ENCODE results near the gene ADCY3. TPM values are rescaled to one million over a fixed set of nuclear protein-coding genes. Genes with fewer than 3 reads are reported as not detected.

The ADCY3 gene
- total RNA-seq, 5 donors from 2014 or later (not counting 1 experiment from before 2014, with no cell fraction given) = 21.4 to 35.6 (median 32.8) TPM

DNA sequence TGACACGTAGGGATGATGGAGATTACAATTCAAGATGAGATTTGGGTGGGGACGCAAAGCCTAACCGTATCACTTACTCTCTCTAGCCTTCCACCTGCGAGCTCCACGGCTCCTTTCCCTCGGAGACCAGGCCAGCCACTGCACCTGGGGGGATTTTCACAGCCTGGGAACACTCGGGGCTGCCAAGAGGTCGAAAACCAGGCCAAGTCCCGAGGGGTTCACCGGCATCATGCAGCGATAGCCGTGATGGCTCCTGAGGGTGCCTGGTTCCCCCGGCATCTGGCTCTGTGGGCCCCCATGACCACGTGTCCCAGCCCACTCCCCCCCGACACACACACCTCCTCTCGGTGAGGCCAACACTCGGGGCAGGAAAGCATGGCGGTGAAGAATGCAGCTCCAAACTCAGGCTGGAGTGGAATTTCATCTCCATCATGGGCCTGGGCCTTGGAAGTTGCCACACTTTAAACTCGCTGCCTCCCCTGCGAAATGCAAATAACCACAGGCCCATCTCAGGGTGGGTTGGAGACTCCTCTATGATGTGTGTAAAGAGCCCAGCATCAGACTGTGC, 32.6 kb downstream of the ADCY3 start:
- Mint-ChIP-seq H3K9me3 (peaks cover 0 to 2% (median 0%) of the 10 kb centered on the region in 3 donors), H3K4me1 (peaks cover 15 to 23% (median 19%) of the 10 kb centered on the region in 3 donors), H3K4me3 (no peak overlapping the region), H3K27ac (no peak overlapping the region), H3K27me3 (no peaks in the 10 kb centered on the region), H3K36me3 (peaks cover 5% of the 10 kb centered on the region)
- no peak overlapping the region for H3K27ac ChIP-seq (ENCODE audit: low read length)
- no peaks in the 10 kb centered on the region for H3K4me1 ChIP-seq (ENCODE audit: control insufficient read depth in 1 of 2, extremely low read depth in 1 of 2, insufficient read depth in 2 of 2, low read length in 2 of 2)
- ATAC-seq (replicated peaks in 1 of 4) = no peak
- H3K27me3 ChIP-seq (replicated peaks in 1 of 2; ENCODE audit: control insufficient read depth in 2 of 2, extremely low read depth in 1 of 2, insufficient read depth in 2 of 2, low read length in 1 of 2) = no peaks in the 10 kb centered on the region
- CTCF ChIA-PET = no interaction called here
- H3K9me3 ChIP-seq = no peaks in the 10 kb centered on the region
- WGBS (ENCODE audit: insufficient coverage) = 99% methylated on average over 8 of the region's 20 CpGs
- no peak for DNase-seq
- H3K36me3 ChIP-seq (ENCODE audit: control insufficient read depth in 2 of 2, extremely low read depth in 1 of 2, insufficient read depth in 1 of 2, low read length in 1 of 2) = no peaks in the 10 kb centered on the region
- POLR2A ChIA-PET = no interaction called here
- H3K4me3 ChIP-seq (ENCODE audit: control insufficient read depth in 1 of 2, extremely low read depth in 1 of 2, low read length in 1 of 2) = no peak overlapping the region

DNA sequence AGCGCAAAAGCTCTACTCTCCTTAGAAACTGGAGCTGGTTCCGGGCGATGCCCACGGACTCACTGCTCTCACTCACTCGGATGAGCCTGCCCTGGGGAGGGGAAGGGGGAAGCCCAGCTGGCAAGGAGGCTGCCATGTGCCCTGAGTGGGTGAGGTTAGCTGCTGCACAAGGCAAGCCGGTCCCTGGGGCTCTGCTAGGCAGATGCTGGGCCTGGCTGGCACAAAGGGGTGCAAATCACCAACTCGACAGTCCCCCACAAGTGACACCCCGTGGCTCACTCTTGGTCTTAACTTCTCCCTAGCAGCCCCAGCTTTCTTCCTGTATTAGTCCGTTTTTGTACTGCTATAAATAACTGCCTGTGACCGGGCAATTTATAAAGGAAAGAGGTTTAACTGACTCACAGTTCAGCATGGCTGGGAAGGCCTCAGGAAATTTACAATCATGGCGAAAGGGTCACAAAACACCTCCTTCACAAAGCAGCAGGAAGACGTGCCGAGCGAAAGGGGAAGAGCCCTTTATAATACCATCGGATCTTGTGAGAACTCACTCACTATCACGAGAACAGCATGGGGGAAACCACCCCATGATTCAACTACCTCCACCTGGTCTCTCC, 33.2 kb downstream of the ADCY3 start:
- POLR2A ChIA-PET = no interaction called here
- peaks cover 18 to 24% (median 23%) of the 10 kb centered on the region in 3 donors for H3K4me1 Mint-ChIP-seq
- no peak for ATAC-seq (replicated peaks in 1 of 4)

DNA sequence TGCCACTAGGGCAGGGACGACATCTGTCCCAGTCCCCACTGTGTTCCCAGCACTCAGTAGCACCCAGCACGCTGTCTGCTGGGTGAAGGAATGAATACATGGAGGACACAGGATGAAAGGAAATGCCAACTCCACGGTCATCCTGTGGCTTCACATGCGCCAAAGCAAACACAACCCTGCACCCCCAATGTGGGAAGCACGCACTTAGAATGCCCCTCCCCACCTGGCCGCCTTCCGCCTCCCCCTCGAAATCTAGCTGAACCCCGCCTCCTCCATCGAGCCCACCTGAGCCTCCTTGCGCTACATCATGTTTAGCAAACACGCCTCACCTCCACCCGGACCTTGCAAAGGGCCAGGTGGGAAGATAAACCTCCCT, 33.9 kb downstream of the ADCY3 start:
- no peak overlapping the region for H3K27ac Mint-ChIP-seq
- ChIA-PET POLR2A (no interaction called here), CTCF (no interaction called here)
- no peaks in the 10 kb centered on the region for H3K27me3 Mint-ChIP-seq
- 94% methylated on average over 11 of the region's 13 CpGs for WGBS (ENCODE audit: insufficient coverage)
- no peaks in the 10 kb centered on the region for H3K27me3 ChIP-seq (replicated peaks in 1 of 2; ENCODE audit: control insufficient read depth in 2 of 2, extremely low read depth in 1 of 2, insufficient read depth in 2 of 2, low read length in 1 of 2)
- H3K36me3 ChIP-seq (ENCODE audit: control insufficient read depth in 2 of 2, extremely low read depth in 1 of 2, insufficient read depth in 1 of 2, low read length in 1 of 2) = no peaks in the 10 kb centered on the region
- H3K36me3 Mint-ChIP-seq = peaks cover 5% of the 10 kb centered on the region
- H3K4me1 Mint-ChIP-seq = peaks cover 22 to 30% (median 26%) of the 10 kb centered on the region in 3 donors
- H3K9me3 Mint-ChIP-seq = no peaks in the 10 kb centered on the region
- no peak overlapping the region for H3K4me3 Mint-ChIP-seq
- H3K4me3 ChIP-seq (ENCODE audit: control insufficient read depth in 1 of 2, extremely low read depth in 1 of 2, low read length in 1 of 2) = no peak overlapping the region
- ATAC-seq (replicated peaks in 1 of 4) = no peak
- DNase-seq = no peak
- no peaks in the 10 kb centered on the region for H3K9me3 ChIP-seq
- no peak overlapping the region for H3K27ac ChIP-seq (ENCODE audit: low read length)
- H3K4me1 ChIP-seq (ENCODE audit: control insufficient read depth in 1 of 2, extremely low read depth in 1 of 2, insufficient read depth in 2 of 2, low read length in 2 of 2) = no peaks in the 10 kb centered on the region

More for the DNA sequence above, 33.2 kb downstream of the ADCY3 start:
- H3K4me1 ChIP-seq (ENCODE audit: control insufficient read depth in 1 of 2, extremely low read depth in 1 of 2, insufficient read depth in 2 of 2, low read length in 2 of 2) = no peaks in the 10 kb centered on the region
- H3K36me3 ChIP-seq (ENCODE audit: control insufficient read depth in 2 of 2, extremely low read depth in 1 of 2, insufficient read depth in 1 of 2, low read length in 1 of 2) = no peaks in the 10 kb centered on the region
- H3K4me3 ChIP-seq (ENCODE audit: control insufficient read depth in 1 of 2, extremely low read depth in 1 of 2, low read length in 1 of 2) = no peak overlapping the region
- peak in 1 of 35 experiments; percentile 6 for DNase-seq
- CTCF ChIA-PET = no interaction called here
- 88% methylated on average over 9 of the region's 16 CpGs for WGBS (ENCODE audit: insufficient coverage)
- H3K9me3 ChIP-seq = no peaks in the 10 kb centered on the region
- Mint-ChIP-seq H3K4me3 (peak overlapping the region in 1 of 3 donors; percentile 41), H3K27ac (no peak overlapping the region), H3K36me3 (peaks cover 5% of the 10 kb centered on the region), H3K27me3 (no peaks in the 10 kb centered on the region), H3K9me3 (no peaks in the 10 kb centered on the region)
- no peak overlapping the region for H3K27ac ChIP-seq (ENCODE audit: low read length)
- no peaks in the 10 kb centered on the region for H3K27me3 ChIP-seq (replicated peaks in 1 of 2; ENCODE audit: control insufficient read depth in 2 of 2, extremely low read depth in 1 of 2, insufficient read depth in 2 of 2, low read length in 1 of 2)

DNA sequence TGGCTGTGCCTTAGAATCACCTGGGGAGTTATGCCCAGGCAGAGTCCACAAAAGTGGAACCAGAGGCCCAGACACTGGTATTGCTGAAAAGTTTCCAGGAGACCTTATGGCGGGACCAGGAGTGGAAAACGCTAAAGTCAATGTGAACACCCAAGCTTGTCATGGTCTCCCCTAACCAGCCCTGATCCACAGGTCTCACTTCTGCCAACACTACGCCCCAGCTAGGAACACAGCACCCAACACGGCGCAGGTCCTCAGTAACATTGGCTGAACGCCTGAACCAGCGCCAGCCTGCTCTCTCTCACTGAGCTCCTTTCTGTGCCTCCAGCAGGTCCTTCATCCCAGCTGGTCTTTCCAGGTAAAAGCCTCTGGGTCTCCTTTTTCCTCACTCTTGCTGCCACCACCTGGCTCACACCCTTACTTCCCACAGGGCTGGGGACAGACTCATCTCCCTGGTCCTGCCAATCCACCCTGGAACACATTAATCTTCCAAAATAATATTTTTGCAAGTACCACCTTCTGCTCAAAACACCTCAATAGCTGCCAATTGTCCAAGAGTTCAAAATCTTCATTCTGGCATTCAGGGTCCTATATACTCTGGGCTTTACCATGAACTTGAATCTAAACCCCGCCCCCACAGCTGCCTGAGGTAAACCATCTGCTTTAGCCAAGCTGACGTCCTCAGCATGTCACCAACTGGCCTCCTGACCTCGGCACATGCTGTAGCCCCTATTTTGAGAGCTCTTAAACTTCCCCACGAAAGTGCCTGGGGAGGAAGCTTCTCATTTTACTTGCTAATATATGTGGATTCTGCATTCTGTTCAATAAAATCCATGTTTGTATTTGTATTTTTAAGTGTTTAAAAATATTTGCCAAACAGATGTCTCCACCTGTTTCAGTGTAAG, 34.6 kb downstream of the ADCY3 start:
- H3K4me1 Mint-ChIP-seq = peaks cover 25 to 34% (median 32%) of the 10 kb centered on the region in 3 donors
- no peaks in the 10 kb centered on the region for H3K27me3 Mint-ChIP-seq
- no peak overlapping the region for H3K4me3 ChIP-seq (ENCODE audit: control insufficient read depth in 1 of 2, extremely low read depth in 1 of 2, low read length in 1 of 2)
- no peaks in the 10 kb centered on the region for H3K9me3 ChIP-seq
- DNase-seq = no peak
- 90% methylated on average over 11 of the region's 11 CpGs for WGBS (ENCODE audit: insufficient coverage)
- CTCF ChIA-PET = no interaction called here
- H3K4me1 ChIP-seq (ENCODE audit: control insufficient read depth in 1 of 2, extremely low read depth in 1 of 2, insufficient read depth in 2 of 2, low read length in 2 of 2) = no peaks in the 10 kb centered on the region
- H3K36me3 ChIP-seq (ENCODE audit: control insufficient read depth in 2 of 2, extremely low read depth in 1 of 2, insufficient read depth in 1 of 2, low read length in 1 of 2) = no peaks in the 10 kb centered on the region
- H3K27ac Mint-ChIP-seq = no peak overlapping the region
- H3K36me3 Mint-ChIP-seq = peaks cover 5% of the 10 kb centered on the region
- no peaks in the 10 kb centered on the region for H3K9me3 Mint-ChIP-seq
- POLR2A ChIA-PET = interaction anchor here in 1 of 2 donors (0.5 kb wide), 1 partner anchor 332 kb away, joined by 3 read pairs; no protein-coding TSS in a partner anchor
- H3K27me3 ChIP-seq (replicated peaks in 1 of 2; ENCODE audit: control insufficient read depth in 2 of 2, extremely low read depth in 1 of 2, insufficient read depth in 2 of 2, low read length in 1 of 2) = no peaks in the 10 kb centered on the region
- H3K4me3 Mint-ChIP-seq = no peak overlapping the region
- H3K27ac ChIP-seq (ENCODE audit: low read length) = no peak overlapping the region
- no peak for ATAC-seq (replicated peaks in 1 of 4)

DNA sequence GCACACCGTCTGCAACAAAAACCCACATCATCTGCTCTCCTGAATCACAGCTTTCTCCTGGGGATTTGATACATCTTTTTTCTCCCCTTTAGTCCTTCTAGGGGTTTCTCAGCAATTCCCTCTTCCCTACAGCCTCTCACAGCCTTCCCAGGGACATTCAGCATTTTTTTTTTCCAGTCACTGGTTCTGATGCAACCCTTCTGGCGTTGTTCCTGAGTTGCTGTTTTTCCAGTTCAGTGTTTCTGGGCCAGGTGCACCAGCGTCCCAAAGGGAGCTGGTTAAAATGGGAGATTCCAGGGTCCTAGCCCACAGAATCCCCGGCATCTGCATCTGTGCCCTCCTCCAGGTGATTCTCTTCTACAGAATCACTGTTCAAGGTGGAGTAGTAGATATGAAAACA, 36.1 kb downstream of the ADCY3 start:
- no peaks in the 10 kb centered on the region for H3K27me3 Mint-ChIP-seq
- no peak for ATAC-seq (replicated peaks in 1 of 4)
- 100% methylated on average over 2 of the region's 4 CpGs for WGBS (ENCODE audit: insufficient coverage)
- peaks cover 5% of the 10 kb centered on the region for H3K36me3 Mint-ChIP-seq
- POLR2A ChIA-PET = no interaction called here
- H3K9me3 ChIP-seq = no peaks in the 10 kb centered on the region
- peak overlapping the region in 1 of 2 donors; percentile 62 for H3K27ac Mint-ChIP-seq
- no peaks in the 10 kb centered on the region for H3K9me3 Mint-ChIP-seq
- H3K27me3 ChIP-seq (replicated peaks in 1 of 2; ENCODE audit: control insufficient read depth in 2 of 2, extremely low read depth in 1 of 2, insufficient read depth in 2 of 2, low read length in 1 of 2) = no peaks in the 10 kb centered on the region
- H3K4me1 ChIP-seq (ENCODE audit: control insufficient read depth in 1 of 2, extremely low read depth in 1 of 2, insufficient read depth in 2 of 2, low read length in 2 of 2) = no peaks in the 10 kb centered on the region
- H3K4me3 Mint-ChIP-seq = no peak overlapping the region
- peaks cover 25 to 37% (median 35%) of the 10 kb centered on the region in 3 donors for H3K4me1 Mint-ChIP-seq
- CTCF ChIA-PET = interaction anchor here in 1 of 2 donors (0.7 kb wide), 1 partner anchor 123 kb away, joined by 6 read pairs; no protein-coding TSS in a partner anchor
- no peak overlapping the region for H3K27ac ChIP-seq (ENCODE audit: low read length)
- H3K4me3 ChIP-seq (ENCODE audit: control insufficient read depth in 1 of 2, extremely low read depth in 1 of 2, low read length in 1 of 2) = no peak overlapping the region
- no peak for DNase-seq
- no peaks in the 10 kb centered on the region for H3K36me3 ChIP-seq (ENCODE audit: control insufficient read depth in 2 of 2, extremely low read depth in 1 of 2, insufficient read depth in 1 of 2, low read length in 1 of 2)

DNA sequence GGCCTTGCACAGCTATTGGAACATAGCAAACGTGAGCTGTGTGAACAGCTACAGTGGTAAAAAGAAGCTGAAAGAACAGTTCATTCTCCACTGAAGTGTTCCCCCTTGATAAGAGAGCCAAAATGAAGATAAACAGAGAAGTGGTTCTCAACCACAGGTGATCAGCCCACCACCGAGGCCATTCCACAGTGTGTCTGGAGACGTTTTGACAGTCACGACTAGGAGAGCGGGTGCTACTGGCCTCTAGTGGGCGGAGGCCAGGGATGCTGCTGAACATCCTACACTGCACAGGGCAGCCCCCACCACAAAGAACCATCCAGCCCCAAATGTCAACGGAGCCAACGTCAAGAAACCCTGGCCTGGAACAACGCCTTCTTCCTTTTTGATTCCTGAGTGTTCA, 38.4 kb downstream of the ADCY3 start:
- Mint-ChIP-seq H3K36me3 (no peaks in the 10 kb centered on the region), H3K4me3 (no peak overlapping the region), H3K9me3 (no peaks in the 10 kb centered on the region), H3K27ac (no peak overlapping the region), H3K27me3 (no peaks in the 10 kb centered on the region), H3K4me1 (peaks cover 25 to 36% (median 34%) of the 10 kb centered on the region in 3 donors)
- 100% methylated on average over 2 of the region's 9 CpGs for WGBS (ENCODE audit: insufficient coverage)
- ATAC-seq (replicated peaks in 1 of 4) (no peak), DNase-seq (no peak)
- no peak overlapping the region for H3K27ac ChIP-seq (ENCODE audit: low read length)
- H3K27me3 ChIP-seq (replicated peaks in 1 of 2; ENCODE audit: control insufficient read depth in 2 of 2, extremely low read depth in 1 of 2, insufficient read depth in 2 of 2, low read length in 1 of 2) = no peaks in the 10 kb centered on the region
- H3K4me1 ChIP-seq (ENCODE audit: control insufficient read depth in 1 of 2, extremely low read depth in 1 of 2, insufficient read depth in 2 of 2, low read length in 2 of 2) = no peaks in the 10 kb centered on the region
- ChIA-PET CTCF (no interaction called here), POLR2A (no interaction called here)
- no peaks in the 10 kb centered on the region for H3K9me3 ChIP-seq
- H3K36me3 ChIP-seq (ENCODE audit: control insufficient read depth in 2 of 2, extremely low read depth in 1 of 2, insufficient read depth in 1 of 2, low read length in 1 of 2) = peaks cover 0 to 2% of the 10 kb centered on the region in 2 donors
- no peak overlapping the region for H3K4me3 ChIP-seq (ENCODE audit: control insufficient read depth in 1 of 2, extremely low read depth in 1 of 2, low read length in 1 of 2)
